NCI-H345 (cell line): ENCODE data around the gene RASGRP2.
A peak's percentile ranks its signal among the peaks of the same experiment; 100 is the strongest.

ENCODE experiments used
- DNase-seq: peaks from one replicate; lab custom pipeline; 2025; lab: John Stamatoyannopoulos, UW

Gene RASGRP2

DNA sequence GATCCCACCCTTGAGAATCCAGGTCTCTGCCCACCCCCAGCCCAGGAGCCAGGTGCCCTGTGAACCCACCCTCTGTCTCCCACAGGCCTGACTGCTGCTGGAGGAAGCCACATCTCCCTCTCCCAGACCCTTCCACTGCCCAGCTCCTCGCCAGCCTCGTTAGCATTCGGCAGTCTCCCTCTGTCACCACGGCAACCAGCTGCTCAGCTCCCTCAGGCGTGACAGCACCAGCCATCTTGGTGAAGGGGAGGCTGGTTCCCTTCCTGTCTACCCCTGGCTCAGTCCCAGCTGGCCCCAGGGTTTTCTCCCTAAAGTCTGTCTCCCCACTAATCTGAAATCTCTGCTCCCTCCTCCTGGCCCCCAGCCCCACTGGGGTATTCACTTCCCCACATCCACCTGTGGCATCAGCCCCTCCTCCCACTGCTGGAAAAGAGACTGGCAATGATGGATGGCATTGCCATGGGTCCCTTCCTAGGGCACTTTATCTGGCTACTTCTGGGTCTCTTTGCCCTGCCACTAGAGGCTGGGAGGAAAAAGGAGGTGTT, 49.0 kb downstream of the RASGRP2 start:
- DNase-seq: peak; percentile 33

DNA sequence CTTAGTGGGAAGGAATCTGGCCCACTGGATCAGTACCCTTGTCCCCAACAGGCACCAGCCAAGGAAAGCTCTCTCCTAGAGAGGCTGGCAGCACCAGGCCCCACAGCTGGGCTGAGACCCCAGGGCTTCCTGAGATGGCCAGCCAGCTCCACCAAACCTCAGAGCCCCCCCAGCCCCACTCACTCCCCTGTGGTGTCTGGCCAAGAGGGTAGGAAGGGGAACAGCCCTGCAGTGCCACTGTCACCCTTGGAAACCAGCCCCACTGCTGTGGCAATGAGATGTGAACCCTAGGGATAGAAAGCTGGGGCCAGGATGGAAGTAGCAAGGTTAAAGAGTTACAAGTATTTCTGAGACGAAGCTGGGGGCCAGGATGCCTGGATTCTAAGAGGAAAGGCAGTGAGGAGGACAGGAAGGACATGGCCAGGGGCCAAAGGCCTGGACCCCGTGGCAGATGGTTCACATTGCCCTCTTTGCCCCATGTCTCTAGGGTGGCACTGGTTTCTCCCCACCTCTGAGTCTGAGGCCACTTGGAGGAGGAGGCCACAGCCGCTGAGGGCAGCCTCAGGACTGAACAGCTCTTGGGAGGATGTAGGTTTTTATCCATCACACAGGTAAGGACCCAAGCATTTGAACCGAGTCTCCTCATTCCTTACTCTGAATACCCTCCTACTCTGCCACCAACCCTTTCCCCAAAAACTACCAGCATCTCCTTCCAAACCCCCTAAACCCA, 49.8 kb downstream of the RASGRP2 start:
- no peak for DNase-seq

GRCh38 chr11:64692764-64693331, 51.1 kb downstream of the RASGRP2 start:
- no peak for DNase-seq

- no peak for DNase-seq
Measured at GRCh38 chr11:64691543-64691942, 52.4 kb downstream of the RASGRP2 start.

DNA sequence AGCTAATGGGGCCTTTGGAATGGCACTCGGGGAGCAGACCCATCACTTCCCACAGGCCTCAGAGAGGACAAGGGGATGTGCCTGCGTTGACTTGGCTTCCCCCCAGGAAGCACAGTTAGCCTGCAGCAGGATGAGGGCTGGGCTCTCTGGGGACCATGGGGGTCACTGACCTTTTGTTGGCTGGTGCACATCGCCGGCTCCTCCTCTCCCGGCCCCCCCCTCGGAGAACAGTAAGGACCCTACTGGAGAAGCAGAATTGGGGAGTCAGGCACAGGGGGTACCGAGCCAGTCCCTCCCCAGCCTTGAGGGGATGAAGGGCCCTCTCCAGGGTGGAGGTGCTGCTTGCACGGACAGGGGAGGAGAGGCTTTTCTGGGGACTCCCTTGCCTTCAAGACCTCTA, 53.7 kb downstream of the RASGRP2 start:
- DNase-seq: no peak

- peak; percentile 88 for DNase-seq
Measured at GRCh38 chr11:64688534-64688982, 55.4 kb downstream of the RASGRP2 start.

- DNase-seq: no peak
Measured at GRCh38 chr11:64687643-64688533, 56.1 kb downstream of the RASGRP2 start.

DNA sequence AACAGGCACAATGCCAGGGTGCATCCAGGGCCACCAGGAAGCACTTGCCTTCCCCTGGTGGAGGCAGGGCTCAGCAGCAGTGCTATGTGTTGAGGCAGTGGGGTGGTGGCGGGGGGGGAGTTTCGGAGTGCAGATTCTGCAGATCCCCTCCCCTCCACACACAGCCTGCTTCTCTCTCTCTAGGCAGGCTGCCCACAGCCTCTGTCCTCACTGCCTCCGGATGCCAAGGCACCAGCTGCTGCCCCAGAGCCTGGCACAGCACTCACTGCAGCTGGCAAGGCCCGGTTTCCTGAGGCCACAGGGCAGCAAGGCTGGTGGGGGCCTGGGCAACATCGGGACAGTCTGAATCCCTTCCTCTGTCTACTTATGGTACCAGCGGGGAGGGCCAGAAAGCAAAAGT, 56.7 kb downstream of the RASGRP2 start:
- no peak for DNase-seq

DNA sequence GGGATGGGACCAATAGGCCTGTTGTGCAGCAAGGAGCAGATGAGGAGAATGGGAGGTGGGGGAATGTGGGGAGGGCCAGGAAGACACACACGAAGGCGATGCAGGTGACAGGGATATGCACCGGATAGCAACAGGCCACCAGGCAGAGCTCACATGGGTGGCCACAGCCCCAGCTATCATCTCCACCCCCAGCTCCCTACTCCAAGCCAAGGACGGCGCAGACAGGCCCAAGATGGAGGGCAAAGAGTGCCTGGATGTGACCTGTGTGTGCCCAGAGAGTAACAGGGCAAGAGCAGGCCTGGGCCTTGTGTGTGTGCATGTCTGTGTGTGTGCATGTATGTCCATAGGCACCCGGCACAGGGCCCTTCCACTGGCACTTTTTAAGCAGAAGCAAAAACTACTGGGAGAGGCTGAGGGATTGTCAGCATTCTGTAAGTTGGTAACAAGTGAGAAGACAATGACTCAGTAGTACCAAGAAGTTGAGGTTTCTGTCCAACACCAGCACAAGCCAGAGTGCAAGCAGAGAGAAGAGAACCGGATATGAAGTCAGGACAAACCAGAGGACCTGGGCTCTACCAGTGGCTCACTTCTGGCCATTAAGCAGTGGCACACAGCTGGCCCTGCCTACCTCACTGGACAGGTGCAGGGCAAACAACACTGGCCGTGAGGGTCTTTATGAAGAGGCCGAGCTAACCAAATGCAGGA, 57.3 kb downstream of the RASGRP2 start:
- DNase-seq: no peak

DNA sequence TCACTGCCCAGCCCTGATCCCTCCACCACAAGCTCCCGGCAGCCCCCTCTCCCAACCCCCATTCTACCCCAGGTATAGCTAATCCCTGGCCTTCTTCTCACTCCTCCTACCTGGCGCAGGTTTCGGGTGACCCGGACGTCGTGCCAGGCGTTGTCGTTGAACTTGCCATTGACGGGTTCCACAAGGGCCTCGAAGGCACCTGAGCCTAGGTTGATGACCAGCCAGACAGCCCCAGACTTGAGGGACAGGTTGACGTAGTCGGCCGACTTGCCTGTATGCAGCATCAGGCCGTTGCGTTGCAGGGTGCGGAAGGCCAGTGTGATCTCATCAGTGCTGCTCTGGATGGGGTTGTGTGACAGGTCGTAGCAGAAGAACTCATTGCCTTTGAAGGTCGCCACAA, 58.4 kb downstream of the RASGRP2 start:
- DNase-seq: no peak

DNA sequence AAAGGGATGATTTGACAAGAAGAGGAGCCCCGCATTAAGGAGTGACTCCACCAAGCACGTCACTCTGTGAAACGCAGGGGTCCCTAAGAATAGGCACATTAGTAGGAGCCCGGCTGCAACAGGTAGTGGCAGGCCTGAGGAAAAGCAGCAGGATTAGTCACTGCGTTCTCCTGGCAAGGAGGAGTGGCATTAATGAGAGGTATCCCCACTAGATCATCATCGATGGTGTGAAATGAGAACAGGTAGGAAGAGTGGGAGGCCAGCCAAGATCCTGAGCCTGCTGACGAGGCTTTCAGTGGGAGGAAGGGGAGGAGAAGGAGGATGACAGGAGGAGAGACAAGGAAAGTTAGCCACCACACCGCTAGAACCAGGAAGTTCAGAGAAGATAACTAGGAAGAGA, 59.6 kb downstream of the RASGRP2 start:
- DNase-seq: no peak

GRCh38 chr11:64681171-64681570, 62.8 kb downstream of the RASGRP2 start:
- DNase-seq: no peak

GRCh38 chr11:64679846-64680245, 64.1 kb downstream of the RASGRP2 start:
- no peak for DNase-seq

DNA sequence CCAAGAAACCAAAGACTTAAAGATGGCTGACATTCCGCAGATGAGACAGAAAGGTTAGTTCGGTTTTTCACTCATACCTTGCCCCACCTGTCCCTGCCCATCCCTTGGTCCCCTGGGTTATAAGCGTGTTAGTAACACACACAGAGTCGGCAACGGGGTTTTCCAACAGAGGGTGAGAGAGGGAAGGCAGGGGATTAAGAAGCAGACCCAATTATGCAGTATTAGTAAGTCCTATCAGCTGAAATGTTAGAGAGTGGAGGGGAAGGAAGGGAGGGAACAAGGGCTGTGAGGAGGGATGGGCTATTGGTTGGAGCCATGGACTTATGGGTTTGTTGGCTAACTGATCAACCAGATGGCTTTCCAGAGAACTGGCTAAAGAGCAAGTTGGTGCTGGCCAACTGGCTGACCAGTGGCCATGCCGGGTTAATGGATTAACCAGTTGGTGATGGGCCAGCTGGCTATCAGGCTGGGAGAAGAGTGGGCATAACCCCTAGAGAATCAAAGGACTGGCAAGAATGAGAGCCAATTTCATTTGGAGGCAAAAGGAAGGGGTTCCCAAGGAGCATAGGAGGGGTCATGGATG, 66.4 kb downstream of the RASGRP2 start:
- DNase-seq: no peak
